Measurements from ENCODE around the gene OST4. TPM values are rescaled to one million over a fixed set of nuclear protein-coding genes. Genes with fewer than 3 reads are reported as not detected.

OST4 gene
- total and polyA plus RNA-seq, 10 of the 15 experiments (the other 5 are each of a cell fraction or from before 2014, with no cell fraction given) = 270 to 1,543 (median 523) TPM

DNA sequence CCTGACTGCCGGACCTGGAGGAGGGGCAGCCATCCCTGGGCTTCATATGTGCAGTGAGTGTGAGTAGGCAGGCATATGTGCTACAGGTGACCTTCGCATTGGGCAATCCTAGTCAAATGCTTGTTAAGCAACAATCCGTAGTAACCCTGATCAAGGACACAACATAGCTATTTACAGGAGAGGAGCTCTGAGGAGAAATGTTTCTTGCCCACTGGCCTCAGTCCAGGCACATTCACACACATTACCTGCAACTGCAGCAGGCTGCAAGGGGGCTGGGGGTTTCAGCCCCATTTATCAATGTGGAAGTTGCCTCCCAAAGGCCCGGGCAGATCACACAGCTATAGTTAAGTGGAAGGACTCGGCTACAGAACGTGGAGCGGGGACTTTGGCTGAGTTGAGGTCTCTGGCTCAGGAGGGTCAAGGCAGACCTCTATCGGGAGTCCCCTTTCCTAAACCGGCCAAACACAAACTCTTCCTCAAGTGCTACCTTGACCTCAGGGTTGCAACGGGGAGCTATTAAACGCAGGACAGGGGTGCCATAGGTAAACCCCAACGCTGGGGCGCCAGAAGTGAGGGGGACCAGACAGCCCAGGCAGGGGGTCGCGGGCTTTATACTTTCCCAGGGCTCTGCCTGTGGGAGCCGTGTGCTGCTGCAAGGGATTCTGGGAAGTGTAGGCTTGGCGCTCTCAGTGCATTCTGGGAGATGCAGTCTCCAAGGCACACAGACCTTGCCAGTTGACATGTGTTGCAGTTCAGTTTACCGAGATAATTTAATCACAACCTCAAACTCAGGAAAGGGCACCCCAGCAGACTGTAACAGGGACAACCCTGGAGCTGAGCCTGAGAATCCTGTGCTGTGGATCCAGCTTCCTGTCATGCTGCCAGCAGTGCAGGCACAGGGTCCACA, 24.5 kb upstream of the OST4 start:
- CTCF ChIA-PET = interaction anchor here (0.9 to 9.3 kb wide), 11 partner anchors 9 to 491 kb away, joined by 3 to 132 read pairs (median 4); partner anchors contain the start of genes KHK and TRIM54
- peak; percentile 62 for TF ChIP-seq IKZF1 (conservative IDR thresholded peaks at IDR 0.05)
- TF ChIP-seq, protein P1, sequence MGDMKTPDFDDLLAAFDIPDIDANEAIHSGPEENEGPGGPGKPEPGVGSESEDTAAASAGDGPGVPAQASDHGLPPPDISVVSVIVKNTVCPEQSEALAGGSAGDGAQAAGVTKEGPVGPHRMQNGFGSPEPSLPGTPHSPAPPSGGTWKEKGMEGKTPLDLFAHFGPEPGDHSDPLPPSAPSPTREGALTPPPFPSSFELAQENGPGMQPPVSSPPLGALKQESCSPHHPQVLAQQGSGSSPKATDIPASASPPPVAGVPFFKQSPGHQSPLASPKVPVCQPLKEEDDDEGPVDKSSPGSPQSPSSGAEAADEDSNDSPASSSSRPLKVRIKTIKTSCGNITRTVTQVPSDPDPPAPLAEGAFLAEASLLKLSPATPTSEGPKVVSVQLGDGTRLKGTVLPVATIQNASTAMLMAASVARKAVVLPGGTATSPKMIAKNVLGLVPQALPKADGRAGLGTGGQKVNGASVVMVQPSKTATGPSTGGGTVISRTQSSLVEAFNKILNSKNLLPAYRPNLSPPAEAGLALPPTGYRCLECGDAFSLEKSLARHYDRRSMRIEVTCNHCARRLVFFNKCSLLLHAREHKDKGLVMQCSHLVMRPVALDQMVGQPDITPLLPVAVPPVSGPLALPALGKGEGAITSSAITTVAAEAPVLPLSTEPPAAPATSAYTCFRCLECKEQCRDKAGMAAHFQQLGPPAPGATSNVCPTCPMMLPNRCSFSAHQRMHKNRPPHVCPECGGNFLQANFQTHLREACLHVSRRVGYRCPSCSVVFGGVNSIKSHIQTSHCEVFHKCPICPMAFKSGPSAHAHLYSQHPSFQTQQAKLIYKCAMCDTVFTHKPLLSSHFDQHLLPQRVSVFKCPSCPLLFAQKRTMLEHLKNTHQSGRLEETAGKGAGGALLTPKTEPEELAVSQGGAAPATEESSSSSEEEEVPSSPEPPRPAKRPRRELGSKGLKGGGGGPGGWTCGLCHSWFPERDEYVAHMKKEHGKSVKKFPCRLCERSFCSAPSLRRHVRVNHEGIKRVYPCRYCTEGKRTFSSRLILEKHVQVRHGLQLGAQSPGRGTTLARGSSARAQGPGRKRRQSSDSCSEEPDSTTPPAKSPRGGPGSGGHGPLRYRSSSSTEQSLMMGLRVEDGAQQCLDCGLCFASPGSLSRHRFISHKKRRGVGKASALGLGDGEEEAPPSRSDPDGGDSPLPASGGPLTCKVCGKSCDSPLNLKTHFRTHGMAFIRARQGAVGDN (IDR thresholded peaks at IDR 0.05) = 0 out of 2 replicates have a peak, but pooled peaks have one; percentile 37
- no peak for TF ChIP-seq EZH2 (IDR thresholded peaks at IDR 0.05; ENCODE audit: borderline replicate concordance, control insufficient read depth, low read depth, low read length)
- TF ChIP-seq, protein P2, sequence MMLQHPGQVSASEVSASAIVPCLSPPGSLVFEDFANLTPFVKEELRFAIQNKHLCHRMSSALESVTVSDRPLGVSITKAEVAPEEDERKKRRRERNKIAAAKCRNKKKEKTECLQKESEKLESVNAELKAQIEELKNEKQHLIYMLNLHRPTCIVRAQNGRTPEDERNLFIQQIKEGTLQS (IDR thresholded peaks at IDR 0.05; ENCODE audit: borderline replicate concordance, extremely low read depth, low read depth, low read length) = no peak
- TF ChIP-seq RUNX3 (IDR thresholded peaks at IDR 0.05; ENCODE audit: low read length) = no peak
- TF ChIP-seq SRF (IDR thresholded peaks at IDR 0.05; ENCODE audit: low read depth in 2 of 2, low read length in 2 of 2) = no peak
- TF ChIP-seq, protein P3, sequence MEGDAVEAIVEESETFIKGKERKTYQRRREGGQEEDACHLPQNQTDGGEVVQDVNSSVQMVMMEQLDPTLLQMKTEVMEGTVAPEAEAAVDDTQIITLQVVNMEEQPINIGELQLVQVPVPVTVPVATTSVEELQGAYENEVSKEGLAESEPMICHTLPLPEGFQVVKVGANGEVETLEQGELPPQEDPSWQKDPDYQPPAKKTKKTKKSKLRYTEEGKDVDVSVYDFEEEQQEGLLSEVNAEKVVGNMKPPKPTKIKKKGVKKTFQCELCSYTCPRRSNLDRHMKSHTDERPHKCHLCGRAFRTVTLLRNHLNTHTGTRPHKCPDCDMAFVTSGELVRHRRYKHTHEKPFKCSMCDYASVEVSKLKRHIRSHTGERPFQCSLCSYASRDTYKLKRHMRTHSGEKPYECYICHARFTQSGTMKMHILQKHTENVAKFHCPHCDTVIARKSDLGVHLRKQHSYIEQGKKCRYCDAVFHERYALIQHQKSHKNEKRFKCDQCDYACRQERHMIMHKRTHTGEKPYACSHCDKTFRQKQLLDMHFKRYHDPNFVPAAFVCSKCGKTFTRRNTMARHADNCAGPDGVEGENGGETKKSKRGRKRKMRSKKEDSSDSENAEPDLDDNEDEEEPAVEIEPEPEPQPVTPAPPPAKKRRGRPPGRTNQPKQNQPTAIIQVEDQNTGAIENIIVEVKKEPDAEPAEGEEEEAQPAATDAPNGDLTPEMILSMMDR (IDR thresholded peaks at IDR 0.05 in 2 of 3, conservative IDR thresholded peaks at IDR 0.05 in 1 of 3; ENCODE audit: control insufficient read depth in 2 of 3, extremely low read depth in 1 of 3, insufficient read depth in 1 of 3, low read depth in 3 of 3, low read length in 3 of 3) = no peak
- TF ChIP-seq ZBED1 (IDR thresholded peaks at IDR 0.05; ENCODE audit: borderline replicate concordance) = no peak
- no peak for TF ChIP-seq ESRRA (IDR thresholded peaks at IDR 0.05; ENCODE audit: low read length)
- TF ChIP-seq SREBF1 (IDR thresholded peaks at IDR 0.05; ENCODE audit: low read length) = no peak
- no peak for TF ChIP-seq CBX3 (IDR thresholded peaks at IDR 0.05; ENCODE audit: borderline replicate concordance, low read depth)
- TF ChIP-seq MTA3 (IDR thresholded peaks at IDR 0.05; ENCODE audit: borderline replicate concordance, low read length) = no peak
- no peak for TF ChIP-seq CREM (IDR thresholded peaks at IDR 0.05; ENCODE audit: low read depth)
- TF ChIP-seq HCFC1 (IDR thresholded peaks at IDR 0.05; ENCODE audit: low read length) = peak; percentile 87

More for the DNA sequence above, 24.5 kb upstream of the OST4 start:
- Histone ChIP-seq H4K20me1 (ENCODE audit: control insufficient read depth, insufficient read depth) (no peaks in the 10 kb centered on the region), H3K27ac (ENCODE audit: control insufficient read depth, insufficient read depth) (no peak overlapping the region), H3K79me2 (ENCODE audit: control insufficient read depth, insufficient read depth, low read length) (no peaks in the 10 kb centered on the region), H3K36me3 (ENCODE audit: control insufficient read depth in 2 of 2, insufficient read depth in 2 of 2, low read length in 1 of 2) (no peaks in the 10 kb centered on the region; a peak in 1 of 4 replicates), H3K4me1 (ENCODE audit: control insufficient read depth, insufficient read depth, low read length) (no peaks in the 10 kb centered on the region; the same call in 1 of the 2 replicates), H3K4me2 (ENCODE audit: control insufficient read depth, insufficient read depth) (peak overlapping the region; percentile 67), H3K9ac (ENCODE audit: control insufficient read depth, insufficient read depth, low read length) (no peak overlapping the region), H3K27me3 (replicated peaks in 1 of 2; ENCODE audit: control insufficient read depth in 2 of 2, insufficient read depth in 2 of 2, low read length in 1 of 2) (no peaks in the 10 kb centered on the region), H3K4me3 (no peak overlapping the region), H2AFZ (ENCODE audit: control insufficient read depth, low read depth, low read length) (peak overlapping the region; percentile 91), H3K9me3 (replicated peaks; ENCODE audit: control insufficient read depth, insufficient read depth, low read length) (no peaks in the 10 kb centered on the region)
- POLR2A ChIA-PET = interaction anchor here (0.6 kb wide), 1 partner anchor 1541 kb away, joined by 4 read pairs; no protein-coding TSS in a partner anchor
- SMC1A ChIA-PET (ENCODE audit: uncharacterized antibody, unreplicated experiment) = interaction anchor here (0.6 to 4.7 kb wide), 9 partner anchors 10 to 691 kb away, joined by 3 to 19 read pairs (median 4); no protein-coding TSS in a partner anchor
- DNase-seq (ENCODE audit: low read depth, low spot score) = no peak
- peak; percentile 94 for FAIRE-seq
- RAD21 ChIA-PET (ENCODE audit: unreplicated experiment) = interaction anchor here (0.5 to 2.4 kb wide), 2 partner anchors 184 to 297 kb away, joined by 3 to 15 read pairs; no protein-coding TSS in a partner anchor
- intact Hi-C loops (cut with micrococcal nuclease; ENCODE audit: unreplicated experiment) = no loop called here
- ATAC-seq = peak; percentile 93
- in situ Hi-C loops (cut with MboI) = loop anchor here (5.0 kb wide), 1 partner anchor 186 kb away; the partner anchor contains the start of gene TRIM54
- BruUV-seq (replicated peaks) = no TSS peak
- 18% methylated on average over 18 of the region's 18 CpGs for WGBS (ENCODE audit: insufficient coverage, insufficient replicate concordance, low lambda C conversion rate, missing lambda C conversion rate)
